DND-41 (cell line): ENCODE data around the gene PRKCSH.

Experiments used
- ATAC-seq: fragments of 200-7000 bp; cut with Tn5 transposase; 3 replicates; pipeline ENCODE4 v1.9.1; 2021; ENCODE audit warnings: low read depth; ENCODE audit not compliant: insufficient read depth
- DNase-seq: peaks from one replicate; pipeline ENCODE4 v3.0.0-alpha.2; 2020
- H2AFZ ChIP-seq: 2 replicates; pipeline ENCODE4 v1.6.0; 2012; ENCODE audit warnings: low read depth, low read length
- H3K27ac ChIP-seq: 2 replicates; pipeline ENCODE4 v1.5.1; 2012; ENCODE audit warnings: low read length, inconsistent platforms
- H3K27me3 ChIP-seq: fragments of 200-600 bp; sonication (generic); 2 replicates; pipeline ENCODE4 v1.6.0; 2012; ENCODE audit warnings: low read length, mild to moderate bottlenecking, inconsistent platforms; ENCODE audit not compliant: insufficient read depth, poor library complexity
- H3K36me3 ChIP-seq: 2 replicates; pipeline ENCODE4 v1.5.1; 2012; ENCODE audit warnings: low read length, inconsistent platforms; ENCODE audit not compliant: insufficient read depth
- H3K4me1 ChIP-seq: 2 replicates; pipeline ENCODE4 v1.5.1; 2012; ENCODE audit warnings: mild to moderate bottlenecking, low read length; ENCODE audit not compliant: insufficient read depth
- H3K4me2 ChIP-seq: 2 replicates; pipeline ENCODE4 v1.6.0; 2012; ENCODE audit warnings: mild to moderate bottlenecking, moderate library complexity, low read length, inconsistent platforms; ENCODE audit not compliant: insufficient read depth
- H3K4me3 ChIP-seq, 2 experiments: fragments of 200-600 bp in 1 of 2; shearing (Covaris generic) in 1 of 2; 2 replicates each; pipeline ENCODE4 v1.5.1; 2012 to 2016; ENCODE audit warnings: inconsistent platforms in 2 of 2, low read length in 2 of 2, mild to moderate bottlenecking in 2 of 2, low read depth in 1 of 2, moderate library complexity in 1 of 2
- H3K79me2 ChIP-seq: 2 replicates; pipeline ENCODE4 v1.6.0; 2012; ENCODE audit warnings: low read length, inconsistent platforms; ENCODE audit not compliant: insufficient read depth
- H3K9ac ChIP-seq: 2 replicates; pipeline ENCODE4 v1.6.0; 2012; ENCODE audit warnings: low read depth, mild to moderate bottlenecking, inconsistent platforms, low read length, moderate library complexity
- H3K9me3 ChIP-seq: 2 replicates; pipeline ENCODE4 v1.5.1; 2012; ENCODE audit warnings: low read length, moderate library complexity, mild to moderate bottlenecking, inconsistent platforms; ENCODE audit not compliant: insufficient read depth, severe bottlenecking
- H4K20me1 ChIP-seq: 2 replicates; pipeline ENCODE4 v1.6.0; 2012; ENCODE audit warnings: low read length; ENCODE audit not compliant: insufficient read depth
- CTCF ChIP-seq: IDR thresholded peaks from 2 replicates; pipeline ENCODE4 v1.5.1; 2012; ENCODE audit warnings: borderline replicate concordance, low read length, moderate library complexity, mild to moderate bottlenecking; ENCODE audit not compliant: poor library complexity, severe bottlenecking; ENCODE audit errors: extremely low read depth
- EZH2 ChIP-seq: IDR thresholded peaks from 3 replicates; pipeline ENCODE4 v1.6.1; 2012; ENCODE audit warnings: borderline replicate concordance, low read depth, mild to moderate bottlenecking, moderate library complexity, low read length, inconsistent platforms; ENCODE audit not compliant: severe bottlenecking

Gene PRKCSH

GRCh38 chr19:11478167-11479089 is 43.0 kb downstream of the PRKCSH start:
- Histone ChIP-seq H3K4me2 (no peak overlapping the region), H2AFZ (no peak overlapping the region), H3K9me3 (no peaks in the 10 kb centered on the region), H3K27ac (no peak overlapping the region), H4K20me1 (no peaks in the 10 kb centered on the region; the same call in 1 of the 2 replicates), H3K4me3 (no peak overlapping the region), H3K4me1 (no peaks in the 10 kb centered on the region), H3K9ac (no peak overlapping the region), H3K27me3 (no peaks in the 10 kb centered on the region), H3K36me3 (peaks cover 2% of the 10 kb centered on the region; the same call in 1 of the 2 replicates), H3K79me2 (no peaks in the 10 kb centered on the region)
- DNase-seq (no peak), ATAC-seq (no peak)
- TF ChIP-seq CTCF: no peak
- no peak for TF ChIP-seq EZH2

GRCh38 chr19:11479090-11479897 is 43.9 kb downstream of the PRKCSH start:
- no peaks in the 10 kb centered on the region for H3K27me3 ChIP-seq
- H3K27ac ChIP-seq: no peak overlapping the region
- no peaks in the 10 kb centered on the region; the same call in 1 of the 2 replicates for H4K20me1 ChIP-seq
- H3K4me3 ChIP-seq: no peak overlapping the region
- H3K4me1 ChIP-seq: no peaks in the 10 kb centered on the region
- no peak overlapping the region for H2AFZ ChIP-seq
- no peaks in the 10 kb centered on the region for H3K79me2 ChIP-seq
- H3K4me2 ChIP-seq: no peak overlapping the region
- H3K36me3 ChIP-seq: peaks cover 7% of the 10 kb centered on the region
- TF ChIP-seq EZH2 (no peak), CTCF (no peak)
- DNase-seq: no peak
- no peak overlapping the region for H3K9ac ChIP-seq
- no peaks in the 10 kb centered on the region for H3K9me3 ChIP-seq
- no peak for ATAC-seq

DNA sequence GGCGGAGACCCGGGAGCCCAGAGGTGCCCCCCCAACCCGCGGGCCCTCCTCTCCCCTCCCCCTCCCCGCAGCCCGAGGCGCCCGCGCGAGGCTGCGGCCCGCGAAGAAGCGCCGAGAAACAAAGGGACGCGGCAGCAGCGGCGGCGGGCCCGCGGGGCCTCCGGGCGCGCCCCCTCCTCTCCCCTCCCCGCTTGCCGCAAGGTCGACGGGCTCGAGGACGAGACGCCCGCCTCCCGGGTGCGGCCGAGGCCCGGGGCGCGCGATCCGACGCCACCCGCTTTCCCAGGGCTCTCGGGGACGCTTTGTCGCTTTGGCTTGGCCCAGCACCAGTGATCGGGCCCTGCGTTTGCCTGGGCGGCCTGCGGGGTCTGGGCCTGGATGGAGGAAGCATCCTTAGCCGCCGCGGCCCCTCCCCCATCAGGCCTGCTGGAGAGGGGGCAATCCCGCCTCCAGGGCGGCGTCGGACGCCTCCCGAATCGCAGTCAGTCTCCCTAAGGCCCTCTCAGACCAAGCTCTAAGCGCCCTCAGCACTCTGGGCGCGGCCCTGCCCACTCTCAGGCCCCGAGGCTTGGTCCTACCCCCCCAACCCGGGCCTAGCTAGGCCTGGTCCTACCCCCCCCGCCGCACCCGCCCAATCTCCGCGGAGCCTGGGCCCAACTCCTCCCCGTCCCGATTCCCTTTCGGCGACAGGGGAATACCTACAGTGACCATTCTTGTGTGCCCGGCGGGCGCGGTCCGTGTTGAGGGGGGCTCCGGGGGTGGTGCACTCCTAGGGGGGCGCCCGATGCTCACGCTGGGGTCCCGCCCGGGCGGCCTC is 44.7 kb downstream of the PRKCSH start:
- ATAC-seq: no peak; the same call in 2 of the 3 replicates
- H3K9ac ChIP-seq: no peak overlapping the region
- peaks cover 9% of the 10 kb centered on the region for H3K36me3 ChIP-seq
- H3K9me3 ChIP-seq: no peaks in the 10 kb centered on the region
- TF ChIP-seq CTCF (no peak), EZH2 (no peak)
- no peak overlapping the region for H3K27ac ChIP-seq
- no peak overlapping the region for H3K4me3 ChIP-seq
- no peaks in the 10 kb centered on the region for H3K27me3 ChIP-seq
- H2AFZ ChIP-seq: no peak overlapping the region
- H3K79me2 ChIP-seq: no peaks in the 10 kb centered on the region
- no peak for DNase-seq
- H4K20me1 ChIP-seq: no peaks in the 10 kb centered on the region; the same call in 1 of the 2 replicates
- H3K4me1 ChIP-seq: no peaks in the 10 kb centered on the region
- H3K4me2 ChIP-seq: no peak overlapping the region
